Transverse colon (tissue), 4 donors: ENCODE measurements around the gene CELF4. TPM values are rescaled to one million over a fixed set of nuclear protein-coding genes. Genes with fewer than 3 reads are reported as not detected.

Source experiments
- DNase-seq: peaks from one replicate; pipeline ENCODE4 v3.0.0-alpha.2; 2019
- H3K27ac ChIP-seq, 4 donors: fragments of 200-600 bp; sonication (generic); 2 replicates each; pipeline ENCODE4 v1.5.1; 2016 to 2018; ENCODE audit warnings: inconsistent platforms in 4 of 4
- H3K27me3 ChIP-seq: fragments of 200-600 bp; sonication (generic); 2 replicates; pipeline ENCODE4 v1.5.1; 2017; ENCODE audit warnings: inconsistent platforms
- H3K36me3 ChIP-seq, 4 donors: fragments of 200-600 bp; sonication (generic); 2 replicates each; pipeline ENCODE4 v1.5.1; 2017 to 2019; ENCODE audit warnings: inconsistent platforms in 4 of 4
- H3K4me1 ChIP-seq, 4 donors: fragments of 200-600 bp; sonication (generic); 2 replicates each; pipeline ENCODE4 v1.5.1; 2017 to 2020; ENCODE audit warnings: inconsistent platforms in 4 of 4
- H3K4me3 ChIP-seq, 4 donors: fragments of 200-600 bp; sonication (generic); 1 replicate in 1 of 4; 2 replicates in 3 of 4; pipeline versions ENCODE4 v1.5.1 to v1.6.1; 2017 to 2019; ENCODE audit warnings: inconsistent platforms in 4 of 4
- H3K9me3 ChIP-seq, 2 donors: fragments of 200-600 bp; sonication (generic); 2 replicates each; pipeline ENCODE4 v1.5.1; 2017 to 2019; ENCODE audit warnings: inconsistent platforms in 2 of 2
- CTCF ChIP-seq, 5 experiments: fragments of 200-600 bp in 3 of 5; fragments of 450-650 bp in 2 of 5; sonication (generic) in 3 of 5; IDR thresholded peaks; 1 replicate in 2 of 5; 2 replicates in 3 of 5; pipeline ENCODE4 v1.5.1; 2016 to 2017; ENCODE audit warnings: antibody characterized with exemption in 5 of 5, inconsistent platforms in 3 of 5, mild to moderate bottlenecking in 2 of 5, moderate library complexity in 1 of 5
- EP300 ChIP-seq: sonication (generic); formaldehyde crosslinking; IDR thresholded peaks from one replicate; pipeline ENCODE4 v1.6.1; 2017; ENCODE audit warnings: antibody characterized with exemption, low read depth
- POLR2A ChIP-seq: fragments of 450-650 bp; IDR thresholded peaks from one replicate; pipeline ENCODE4 v1.6.1; 2016; ENCODE audit warnings: antibody characterized with exemption, mild to moderate bottlenecking, moderate library complexity
- POLR2AphosphoS5 ChIP-seq, 3 donors: sonication (generic); formaldehyde crosslinking; IDR thresholded peaks; one replicate each; pipeline ENCODE4 v1.6.1; 2016; ENCODE audit warnings: antibody characterized with exemption in 3 of 3
- WGBS, 2 donors: methylation state at CpG; one replicate each; pipeline ENCODE4 v1.1.5; 2018; ENCODE audit warnings: low coverage in 1 of 2; 5-methylcytosine and 5-hydroxymethylcytosine counted together
- in situ Hi-C, 4 donors: fragments of 200-750 bp; cut with MboI; loops; one replicate each; pipeline versions ENCODE4 v1.15.0 to v1.15.1; 2017; ENCODE audit warnings: low sequenced_read_pairs in 3 of 4, low pct_ligation_motif_present in 1 of 4, low pct_unique_long_range_greater_than_20kb in 1 of 4
- intact Hi-C: fragments of 100-400 bp; cut with DNase I; formaldehyde crosslinking; loops from one replicate; pipeline ENCODE4 v1.15.1; 2023; ENCODE audit warnings: low total_unique reads
- total RNA-seq, 4 donors: library from RNA; depleted of rRNA; stranded (reverse); fragments of >200 nt; gene quantifications; one replicate each; pipeline ENCODE4 v1.1.0, GENCODE V29; 2016

Gene CELF4
- total RNA-seq, 4 donors from 2014 or later: 0.14 to 0.75 TPM; not detected in 2

- in situ Hi-C loops (no loop called here), intact Hi-C loops (no loop called here)
- 82 to 87% methylated on average over 7 to 11 of the region's 11 CpGs for WGBS, 2 donors
- H3K4me1 ChIP-seq: no peaks in the 10 kb centered on the region
- no peaks in the 10 kb centered on the region for H3K36me3 ChIP-seq
- H3K27ac ChIP-seq: no peak overlapping the region
- H3K4me3 ChIP-seq: no peak overlapping the region
- no peak for DNase-seq
- H3K9me3 ChIP-seq: no peaks in the 10 kb centered on the region
- no peaks in the 10 kb centered on the region for H3K27me3 ChIP-seq
- no peak for TF ChIP-seq EP300
- no peak for TF ChIP-seq POLR2AphosphoS5 (IDR thresholded peaks at IDR 0.05)
- TF ChIP-seq POLR2A: no peak
- TF ChIP-seq CTCF (IDR thresholded peaks at IDR 0.05): no peak
Observed at GRCh38 chr18:37607281-37607680, 41.7 kb upstream of the CELF4 start.

- Histone ChIP-seq H3K27me3 (no peaks in the 10 kb centered on the region), H3K4me3 (no peak overlapping the region), H3K36me3 (no peaks in the 10 kb centered on the region), H3K4me1 (no peaks in the 10 kb centered on the region), H3K27ac (no peak overlapping the region), H3K9me3 (no peaks in the 10 kb centered on the region)
- DNase-seq: no peak
- intact Hi-C loops: no loop called here
- TF ChIP-seq POLR2AphosphoS5 (IDR thresholded peaks at IDR 0.05) (no peak), CTCF (IDR thresholded peaks at IDR 0.05) (no peak), EP300 (no peak), POLR2A (no peak)
- 71 to 78% methylated on average over 4 of the region's 4 CpGs for WGBS, 2 donors
- in situ Hi-C loops: no loop called here
Observed at GRCh38 chr18:37604032-37604431, 38.4 kb upstream of the CELF4 start.

GRCh38 chr18:37598966-37599896, 33.6 kb upstream of the CELF4 start:
- 55 to 71% methylated on average over 9 to 19 of the region's 19 CpGs for WGBS, 2 donors
- Histone ChIP-seq H3K27ac (no peak overlapping the region), H3K9me3 (no peaks in the 10 kb centered on the region), H3K4me1 (no peaks in the 10 kb centered on the region), H3K4me3 (no peak overlapping the region), H3K27me3 (no peaks in the 10 kb centered on the region), H3K36me3 (no peaks in the 10 kb centered on the region)
- in situ Hi-C loops: no loop called here
- intact Hi-C loops: no loop called here
- no peak for DNase-seq
- no peak for TF ChIP-seq POLR2AphosphoS5 (IDR thresholded peaks at IDR 0.05)
- no peak for TF ChIP-seq POLR2A
- TF ChIP-seq CTCF (IDR thresholded peaks at IDR 0.05): no peak
- TF ChIP-seq EP300: no peak

GRCh38 chr18:37598396-37598795, 32.8 kb upstream of the CELF4 start:
- intact Hi-C loops: no loop called here
- TF ChIP-seq POLR2A (no peak), EP300 (no peak), CTCF (IDR thresholded peaks at IDR 0.05) (no peak), POLR2AphosphoS5 (IDR thresholded peaks at IDR 0.05) (no peak)
- Histone ChIP-seq H3K27me3 (no peaks in the 10 kb centered on the region), H3K4me3 (no peak overlapping the region), H3K36me3 (no peaks in the 10 kb centered on the region), H3K4me1 (no peaks in the 10 kb centered on the region), H3K27ac (no peak overlapping the region), H3K9me3 (no peaks in the 10 kb centered on the region)
- WGBS, 2 donors: 89 to 95% methylated on average over 5 of the region's 5 CpGs
- in situ Hi-C loops: no loop called here
- DNase-seq: no peak
